Ishikawa (cell line): ENCODE data around the gene CFP.

ENCODE experiments used
- CEBPB ChIP-seq: IDR thresholded peaks from 2 replicates; pipeline ENCODE4 v1.6.1; 2012
- CREB1 ChIP-seq: IDR thresholded peaks from 2 replicates; pipeline ENCODE4 v1.6.1; 2012; ENCODE audit warnings: low read depth
- EGR1 ChIP-seq: IDR thresholded peaks from 2 replicates; pipeline ENCODE4 v1.6.1; 2012
- EP300 ChIP-seq: IDR thresholded peaks from 2 replicates; pipeline ENCODE4 v1.6.1; 2012; ENCODE audit warnings: borderline replicate concordance
- FOXM1 ChIP-seq: IDR thresholded peaks from 2 replicates; pipeline ENCODE4 v1.6.1; 2012; ENCODE audit warnings: low read depth, borderline replicate concordance
- MAX ChIP-seq: IDR thresholded peaks from 2 replicates; pipeline ENCODE4 v1.6.1; 2012
- NFIC ChIP-seq: IDR thresholded peaks from 2 replicates; pipeline ENCODE4 v1.6.1; 2012
- RAD21 ChIP-seq: IDR thresholded peaks from 2 replicates; pipeline ENCODE4 v1.6.1; 2012; ENCODE audit warnings: low read depth
- REST ChIP-seq: IDR thresholded peaks from 2 replicates; pipeline ENCODE4 v1.6.1; 2012; ENCODE audit warnings: low read depth, mild to moderate bottlenecking
- TAF1 ChIP-seq: IDR thresholded peaks from 2 replicates; pipeline ENCODE4 v1.6.1; 2012; ENCODE audit warnings: low read depth, mild to moderate bottlenecking
- TCF12 ChIP-seq: IDR thresholded peaks from 2 replicates; pipeline ENCODE4 v1.6.1; 2012; ENCODE audit warnings: low read depth
- TEAD4 ChIP-seq: IDR thresholded peaks from 2 replicates; pipeline ENCODE4 v1.6.1; 2012
- USF1 ChIP-seq: IDR thresholded peaks from 2 replicates; pipeline ENCODE4 v1.6.1; 2012
- YY1 ChIP-seq: IDR thresholded peaks from 2 replicates; pipeline ENCODE4 v1.6.1; 2012; ENCODE audit warnings: low read depth
- ZBTB7A ChIP-seq: IDR thresholded peaks from 2 replicates; pipeline ENCODE4 v1.6.1; 2012; ENCODE audit warnings: low read depth

The CFP gene

GRCh38 chrX:47629419-47630200 lies at the start of gene CFP:
CFP (minus strand) TSS chrX:47629930; CDS start chrX:47629844, 86 bp downstream.
- TF ChIP-seq YY1 (no peak), TAF1 (no peak), USF1 (no peak), TCF12 (no peak), NFIC (no peak), TEAD4 (no peak), EP300 (no peak), ZBTB7A (no peak), FOXM1 (no peak), EGR1 (no peak), CEBPB (no peak), REST (no peak), RAD21 (no peak), CREB1 (no peak), MAX (no peak)

GRCh38 chrX:47674776-47675175 lies 45.0 kb upstream of the CFP start:
- TF ChIP-seq EGR1: no peak
- TF ChIP-seq NFIC: no peak
- no peak for TF ChIP-seq MAX
- no peak for TF ChIP-seq FOXM1
- TF ChIP-seq RAD21: no peak
- no peak for TF ChIP-seq TAF1
- TF ChIP-seq CREB1: no peak

GRCh38 chrX:47664737-47665136 lies 35.0 kb upstream of the CFP start:
- TF ChIP-seq FOXM1: no peak
- TF ChIP-seq TAF1: no peak
- no peak for TF ChIP-seq EP300
- no peak for TF ChIP-seq EGR1
- TF ChIP-seq YY1: no peak
- no peak for TF ChIP-seq CEBPB
- no peak for TF ChIP-seq CREB1
- TF ChIP-seq TCF12: no peak

- TF ChIP-seq ZBTB7A (no peak), MAX (no peak), TAF1 (no peak), EP300 (no peak)
Observed at GRCh38 chrX:47662144-47662657, 32.5 kb upstream of the CFP start.

- TF ChIP-seq NFIC (no peak), TCF12 (no peak), USF1 (no peak), CREB1 (no peak), REST (no peak), EGR1 (no peak), FOXM1 (no peak), TEAD4 (no peak), TAF1 (no peak), YY1 (no peak), EP300 (no peak), CEBPB (no peak), RAD21 (no peak), ZBTB7A (no peak), MAX (no peak)
Observed at GRCh38 chrX:47661539-47661938, 31.8 kb upstream of the CFP start.
